ENCODE results near the gene MAN2B2. TPM values are rescaled to one million over a fixed set of nuclear protein-coding genes. Genes with fewer than 3 reads are reported as not detected.

The MAN2B2 gene
- total and polyA plus RNA-seq, 2 of the 4 experiments (the other 2 are of a cell fraction) = 13.4 to 34.1 TPM

GRCh38 chr4:6618386-6619115, 43.6 kb downstream of the MAN2B2 start:
- H3K56ac ChIP-seq (ENCODE audit: extremely low read depth, insufficient read depth, low read length) = no peak overlapping the region
- POLR2A ChIA-PET (ENCODE audit: unreplicated experiment) = no interaction called here
- H2BK120ac ChIP-seq (ENCODE audit: low read depth, low read length) = no peak overlapping the region
- no peak overlapping the region for H2BK20ac ChIP-seq (ENCODE audit: low read depth, low read length)
- no peak overlapping the region for H4K5ac ChIP-seq (ENCODE audit: low read depth, low read length)
- H3K14ac ChIP-seq (replicated peaks; ENCODE audit: low read depth, low read length) = no peak overlapping the region
- H2AFZ ChIP-seq (replicated peaks; ENCODE audit: low read length, poor library complexity) = no peak overlapping the region
- WGBS, 2 experiments (ENCODE audit: extremely low coverage in 2 of 2, insufficient read length in 1 of 2) = 95% methylated on average over 9 of the region's 19 CpGs; no CpG with 5 or more reads in 1 of the 2 experiments
- H3K9me3 ChIP-seq (ENCODE audit: control insufficient read depth, insufficient read depth, low read length) = no peaks in the 10 kb centered on the region
- H2AK9ac ChIP-seq (replicated peaks; ENCODE audit: low read depth, low read length, poor library complexity) = no peak overlapping the region
- H3K9me1 ChIP-seq (ENCODE audit: insufficient read depth, low read length) = no peaks in the 10 kb centered on the region; the same call in 1 of the 2 replicates
- TF ChIP-seq MAFK (IDR thresholded peaks at IDR 0.05; ENCODE audit: low read depth, low read length) (no peak), RFX5 (IDR thresholded peaks at IDR 0.05; ENCODE audit: low read depth, low read length) (no peak), CEBPB (IDR thresholded peaks at IDR 0.05; ENCODE audit: low read depth, low read length) (no peak), POLR2A (IDR thresholded peaks at IDR 0.05; ENCODE audit: low read depth, low read length) (no peak), NFE2L2 (IDR thresholded peaks at IDR 0.05; ENCODE audit: low read depth, low read length) (no peak), CHD1 (IDR thresholded peaks at IDR 0.05; ENCODE audit: low read depth, low read length) (no peak), ELK1 (IDR thresholded peaks at IDR 0.05; ENCODE audit: borderline replicate concordance, low read depth, low read length) (no peak), MXI1 (IDR thresholded peaks at IDR 0.05; ENCODE audit: borderline replicate concordance, low read depth, low read length) (no peak), FOS (IDR thresholded peaks at IDR 0.05; ENCODE audit: low read depth, low read length) (no peak), MAZ (IDR thresholded peaks at IDR 0.05; ENCODE audit: borderline replicate concordance, low read depth, low read length) (no peak), SMC3 (IDR thresholded peaks at IDR 0.05; ENCODE audit: low read depth, low read length) (no peak), BHLHE40 (IDR thresholded peaks at IDR 0.05; ENCODE audit: low read depth, low read length) (no peak), RCOR1 (IDR thresholded peaks at IDR 0.05; ENCODE audit: insufficient replicate concordance, low read length) (no peak), RAD21 (IDR thresholded peaks at IDR 0.05; ENCODE audit: low read length) (no peak)
- TF ChIP-seq, protein P1, sequence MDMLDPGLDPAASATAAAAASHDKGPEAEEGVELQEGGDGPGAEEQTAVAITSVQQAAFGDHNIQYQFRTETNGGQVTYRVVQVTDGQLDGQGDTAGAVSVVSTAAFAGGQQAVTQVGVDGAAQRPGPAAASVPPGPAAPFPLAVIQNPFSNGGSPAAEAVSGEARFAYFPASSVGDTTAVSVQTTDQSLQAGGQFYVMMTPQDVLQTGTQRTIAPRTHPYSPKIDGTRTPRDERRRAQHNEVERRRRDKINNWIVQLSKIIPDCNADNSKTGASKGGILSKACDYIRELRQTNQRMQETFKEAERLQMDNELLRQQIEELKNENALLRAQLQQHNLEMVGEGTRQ (IDR thresholded peaks at IDR 0.05; ENCODE audit: low read depth, low read length) = no peak
- TF ChIP-seq, protein P2, sequence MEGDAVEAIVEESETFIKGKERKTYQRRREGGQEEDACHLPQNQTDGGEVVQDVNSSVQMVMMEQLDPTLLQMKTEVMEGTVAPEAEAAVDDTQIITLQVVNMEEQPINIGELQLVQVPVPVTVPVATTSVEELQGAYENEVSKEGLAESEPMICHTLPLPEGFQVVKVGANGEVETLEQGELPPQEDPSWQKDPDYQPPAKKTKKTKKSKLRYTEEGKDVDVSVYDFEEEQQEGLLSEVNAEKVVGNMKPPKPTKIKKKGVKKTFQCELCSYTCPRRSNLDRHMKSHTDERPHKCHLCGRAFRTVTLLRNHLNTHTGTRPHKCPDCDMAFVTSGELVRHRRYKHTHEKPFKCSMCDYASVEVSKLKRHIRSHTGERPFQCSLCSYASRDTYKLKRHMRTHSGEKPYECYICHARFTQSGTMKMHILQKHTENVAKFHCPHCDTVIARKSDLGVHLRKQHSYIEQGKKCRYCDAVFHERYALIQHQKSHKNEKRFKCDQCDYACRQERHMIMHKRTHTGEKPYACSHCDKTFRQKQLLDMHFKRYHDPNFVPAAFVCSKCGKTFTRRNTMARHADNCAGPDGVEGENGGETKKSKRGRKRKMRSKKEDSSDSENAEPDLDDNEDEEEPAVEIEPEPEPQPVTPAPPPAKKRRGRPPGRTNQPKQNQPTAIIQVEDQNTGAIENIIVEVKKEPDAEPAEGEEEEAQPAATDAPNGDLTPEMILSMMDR (conservative IDR thresholded peaks at IDR 0.05; ENCODE audit: low read depth, low read length) = no peak
- H3K4me2 ChIP-seq (ENCODE audit: low read depth, low read length) = no peak overlapping the region
- no peaks in the 10 kb centered on the region for H4K20me1 ChIP-seq (ENCODE audit: insufficient read depth, low read length)
- H3K9ac ChIP-seq (ENCODE audit: low read depth, low read length) = no peak overlapping the region
- no peak overlapping the region for H4K8ac ChIP-seq (ENCODE audit: low read depth in 2 of 2, low read length in 2 of 2)
- no peak for DNase-seq
- H3K4me1 ChIP-seq (ENCODE audit: control insufficient read depth, insufficient read depth, low read length) = no peaks in the 10 kb centered on the region
- CTCF ChIA-PET = no interaction called here
- H2AK5ac ChIP-seq (ENCODE audit: low read depth, low read length) = no peak overlapping the region
- no TSS peak for BruUV-seq (replicated peaks)
- intact Hi-C loops (cut with micrococcal nuclease) = no loop called here
- no peak overlapping the region for H4K91ac ChIP-seq (ENCODE audit: insufficient read depth, low read depth, low read length)
- in situ Hi-C loops (cut with MboI; ENCODE audit: low sequenced_read_pairs) = no loop called here
- H3K4ac ChIP-seq (ENCODE audit: low read depth, low read length) = no peak overlapping the region
- dilution Hi-C loops (cut with HindIII; ENCODE audit: low sequenced_read_pairs, unreplicated experiment) = no loop called here
- H3K23ac ChIP-seq (ENCODE audit: low read depth, low read length) = no peak overlapping the region
- H2BK5ac ChIP-seq (ENCODE audit: low read depth, low read length, poor library complexity, severe bottlenecking) = no peak overlapping the region
- no peaks in the 10 kb centered on the region for H3K79me1 ChIP-seq (ENCODE audit: low read depth in 1 of 2, low read length in 2 of 2)
- no peaks in the 10 kb centered on the region for H3K27me3 ChIP-seq (ENCODE audit: control insufficient read depth, insufficient read depth, low read length)
- peaks cover 42% of the 10 kb centered on the region for H3K36me3 ChIP-seq (ENCODE audit: control insufficient read depth, insufficient read depth, low read length)
- no peak for ATAC-seq (ENCODE audit: low read depth)
- no peak overlapping the region for H3K18ac ChIP-seq (ENCODE audit: low read depth, low read length)
- no peak overlapping the region for H2BK15ac ChIP-seq (ENCODE audit: low read depth, low read length)
- no peak overlapping the region for H3K27ac ChIP-seq (ENCODE audit: insufficient read depth, low read length)
- H3K4me3 ChIP-seq (ENCODE audit: insufficient read depth, low read depth, low read length) = no peak overlapping the region

All from IMR-90 (cell line).